Stomach (tissue), 4 donors: Measurements from ENCODE around the gene PHF20.

Source experiments
- CTCF ChIP-seq, 7 experiments: fragments of 450-650 bp in 4 of 7; fragments of 200-600 bp in 3 of 7; sonication (generic) in 3 of 7; IDR thresholded peaks; one replicate each; pipeline ENCODE4 v1.5.1; 2016 to 2019; ENCODE audit warnings: antibody characterized with exemption in 7 of 7, control low read depth in 2 of 7, mild to moderate bottlenecking in 1 of 7
- EP300 ChIP-seq: sonication (generic); formaldehyde crosslinking; IDR thresholded peaks from one replicate; pipeline ENCODE4 v1.6.1; 2017; ENCODE audit warnings: antibody characterized with exemption
- POLR2A ChIP-seq, 4 donors: fragments of 450-650 bp; IDR thresholded peaks; one replicate each; pipeline ENCODE4 v1.6.1; 2016; ENCODE audit warnings: antibody characterized with exemption in 4 of 4, control low read depth in 2 of 4, mild to moderate bottlenecking in 1 of 4, moderate library complexity in 1 of 4
- POLR2AphosphoS5 ChIP-seq, 3 donors: sonication (generic); formaldehyde crosslinking; IDR thresholded peaks; one replicate each; pipeline ENCODE4 v1.6.1; 2016; ENCODE audit warnings: antibody characterized with exemption in 3 of 3

GRCh38 chr20:35917077-35917476, 145.3 kb downstream of the PHF20 start:
- TF ChIP-seq CTCF (IDR thresholded peaks at IDR 0.05) (no peak), POLR2AphosphoS5 (IDR thresholded peaks at IDR 0.05) (no peak), POLR2A (IDR thresholded peaks at IDR 0.05) (no peak), EP300 (no peak)
